Mesendoderm (in vitro differentiated cells): ENCODE results near the gene KRTAP10-6.

ENCODE experiments used
- DNase-seq: peaks from one replicate; pipeline ENCODE4 v3.0.0; 2013
- H2AK5ac ChIP-seq: 2 replicates; pipeline ENCODE4 v1.6.1; 2013; ENCODE audit warnings: low read length, inconsistent platforms
- H2BK120ac ChIP-seq: 2 replicates; pipeline ENCODE4 v1.6.1; 2013; ENCODE audit warnings: low read depth, mild to moderate bottlenecking, low read length, moderate library complexity, mixed read lengths
- H2BK15ac ChIP-seq: replicated peaks from 2 replicates; pipeline ENCODE4 v1.6.1; 2013; ENCODE audit warnings: low read depth, mild to moderate bottlenecking, moderate library complexity
- H2BK5ac ChIP-seq: 2 replicates; pipeline ENCODE4 v1.6.1; 2013; ENCODE audit warnings: low read length, inconsistent platforms
- H3K18ac ChIP-seq: 2 replicates; pipeline ENCODE4 v1.6.1; 2013; ENCODE audit warnings: mild to moderate bottlenecking, low read length, mixed read lengths
- H3K23ac ChIP-seq: one replicate; pipeline ENCODE4 v1.6.1; 2013; ENCODE audit warnings: low read length
- H3K27ac ChIP-seq: 2 replicates; pipeline ENCODE4 v1.5.1; 2013; ENCODE audit warnings: low read depth, mild to moderate bottlenecking, inconsistent platforms, low read length, moderate library complexity
- H3K27me3 ChIP-seq: 2 replicates; pipeline ENCODE4 v1.6.1; 2013; ENCODE audit warnings: low read length, control low read depth, mild to moderate bottlenecking, inconsistent platforms; ENCODE audit not compliant: insufficient read depth, poor library complexity
- H3K36me3 ChIP-seq: 2 replicates; pipeline ENCODE4 v1.6.1; 2013; ENCODE audit warnings: low read length, inconsistent platforms; ENCODE audit not compliant: control insufficient read depth, insufficient read depth
- H3K4ac ChIP-seq: one replicate; pipeline ENCODE4 v1.6.1; 2013; ENCODE audit warnings: low read depth, mild to moderate bottlenecking, low read length, moderate library complexity
- H3K4me1 ChIP-seq: 2 replicates; pipeline ENCODE4 v1.6.1; 2013; ENCODE audit warnings: low read depth, low read length, inconsistent platforms; ENCODE audit not compliant: control insufficient read depth
- H3K4me2 ChIP-seq: 2 replicates; pipeline ENCODE4 v1.6.1; 2013; ENCODE audit warnings: low read length
- H3K4me3 ChIP-seq: 2 replicates; pipeline ENCODE4 v1.5.1; 2013; ENCODE audit warnings: mild to moderate bottlenecking, low read length
- H3K56ac ChIP-seq: one replicate; pipeline ENCODE4 v1.6.1; 2013; ENCODE audit warnings: low read length
- H3K79me1 ChIP-seq: 2 replicates; pipeline ENCODE4 v1.6.1; 2013; ENCODE audit warnings: low read length, inconsistent platforms
- H3K79me2 ChIP-seq: 2 replicates; pipeline ENCODE4 v1.6.1; 2013; ENCODE audit warnings: mild to moderate bottlenecking, low read length; ENCODE audit not compliant: control insufficient read depth, insufficient read depth
- H3K9ac ChIP-seq: 2 replicates; pipeline ENCODE4 v1.6.1; 2013; ENCODE audit warnings: low read length, inconsistent platforms
- H4K5ac ChIP-seq: one replicate; pipeline ENCODE4 v1.6.1; 2013; ENCODE audit warnings: low read length
- H4K8ac ChIP-seq: one replicate; pipeline ENCODE4 v1.6.1; 2013; ENCODE audit warnings: low read depth, mild to moderate bottlenecking, control low read depth, low read length, moderate library complexity
- WGBS: extraction: QIAGEN DNeasy Blood & Tissue Kit; methylation state at CpG from one replicate; pipeline ENCODE4 v1.1.7; 2013; ENCODE audit warnings: low lambda C conversion rate, missing lambda C conversion rate; ENCODE audit not compliant: insufficient coverage; ENCODE audit errors: extremely low coverage; 5-methylcytosine and 5-hydroxymethylcytosine counted together

KRTAP10-6 gene

GRCh38 chr21:44571844-44572782 lies 20.2 kb downstream of the KRTAP10-6 start:
- H3K18ac ChIP-seq = no peak overlapping the region
- H2AK5ac ChIP-seq = no peak overlapping the region
- H3K27me3 ChIP-seq = no peaks in the 10 kb centered on the region
- H4K8ac ChIP-seq = no peak overlapping the region
- no peak overlapping the region for H2BK120ac ChIP-seq
- no peak overlapping the region for H2BK15ac ChIP-seq
- H3K27ac ChIP-seq = no peak overlapping the region
- no peak overlapping the region for H3K4me3 ChIP-seq
- no peak overlapping the region for H2BK5ac ChIP-seq
- no peaks in the 10 kb centered on the region for H3K79me1 ChIP-seq
- no peak overlapping the region for H3K4ac ChIP-seq
- H3K23ac ChIP-seq = no peak overlapping the region
- no peak overlapping the region for H3K56ac ChIP-seq
- H4K5ac ChIP-seq = no peak overlapping the region
- no peak for DNase-seq
- H3K79me2 ChIP-seq = no peaks in the 10 kb centered on the region
- no peak overlapping the region for H3K9ac ChIP-seq
- H3K4me1 ChIP-seq = no peaks in the 10 kb centered on the region
- WGBS = no CpG with 5 or more reads among the region's 40 CpGs
- no peak overlapping the region for H3K4me2 ChIP-seq
- H3K36me3 ChIP-seq = no peaks in the 10 kb centered on the region

GRCh38 chr21:44571296-44571695 lies 21.0 kb downstream of the KRTAP10-6 start:
- no peak overlapping the region for H2BK120ac ChIP-seq
- H3K56ac ChIP-seq = no peak overlapping the region
- no peak overlapping the region for H3K4me2 ChIP-seq
- no peak overlapping the region for H2BK5ac ChIP-seq
- H3K27ac ChIP-seq = no peak overlapping the region
- H3K4me1 ChIP-seq = no peaks in the 10 kb centered on the region
- H3K23ac ChIP-seq = no peak overlapping the region
- H3K4me3 ChIP-seq = no peak overlapping the region
- H2BK15ac ChIP-seq = no peak overlapping the region
- no CpG with 5 or more reads among the region's 4 CpGs for WGBS
- no peak overlapping the region for H2AK5ac ChIP-seq
- H3K18ac ChIP-seq = no peak overlapping the region
- no peak overlapping the region for H4K8ac ChIP-seq
- no peaks in the 10 kb centered on the region for H3K79me2 ChIP-seq
- DNase-seq = no peak
- no peaks in the 10 kb centered on the region for H3K36me3 ChIP-seq
- no peak overlapping the region for H3K4ac ChIP-seq
- H3K9ac ChIP-seq = no peak overlapping the region
- H3K79me1 ChIP-seq = no peaks in the 10 kb centered on the region
- H3K27me3 ChIP-seq = no peaks in the 10 kb centered on the region
- H4K5ac ChIP-seq = no peak overlapping the region

GRCh38 chr21:44569861-44570517 lies 22.3 kb downstream of the KRTAP10-6 start:
- Histone ChIP-seq H3K18ac (no peak overlapping the region), H3K27me3 (no peaks in the 10 kb centered on the region), H2AK5ac (no peak overlapping the region), H3K56ac (no peak overlapping the region), H2BK120ac (no peak overlapping the region), H3K4me3 (no peak overlapping the region), H3K36me3 (no peaks in the 10 kb centered on the region), H3K4ac (no peak overlapping the region), H3K79me1 (no peaks in the 10 kb centered on the region), H2BK15ac (no peak overlapping the region), H3K27ac (no peak overlapping the region), H3K4me1 (no peaks in the 10 kb centered on the region), H3K9ac (no peak overlapping the region), H2BK5ac (no peak overlapping the region), H3K23ac (no peak overlapping the region), H3K79me2 (no peaks in the 10 kb centered on the region), H4K8ac (no peak overlapping the region), H4K5ac (no peak overlapping the region), H3K4me2 (no peak overlapping the region)
- WGBS = no CpG with 5 or more reads among the region's 12 CpGs
- DNase-seq = no peak

- Histone ChIP-seq H3K4ac (no peak overlapping the region), H3K4me3 (no peak overlapping the region), H2BK15ac (no peak overlapping the region), H2BK120ac (no peak overlapping the region), H3K4me2 (no peak overlapping the region), H3K56ac (no peak overlapping the region), H4K8ac (no peak overlapping the region), H3K79me2 (no peaks in the 10 kb centered on the region), H3K23ac (no peak overlapping the region), H4K5ac (no peak overlapping the region), H3K27ac (no peak overlapping the region), H3K79me1 (no peaks in the 10 kb centered on the region), H3K27me3 (no peaks in the 10 kb centered on the region), H3K18ac (no peak overlapping the region), H3K9ac (no peak overlapping the region), H2BK5ac (no peak overlapping the region), H3K36me3 (no peaks in the 10 kb centered on the region), H3K4me1 (no peaks in the 10 kb centered on the region), H2AK5ac (no peak overlapping the region)
- DNase-seq = no peak
- no CpG with 5 or more reads among the region's 27 CpGs for WGBS
These were observed 23.4 kb downstream of the KRTAP10-6 start for GRCh38 chr21:44568667-44569556.

GRCh38 chr21:44568261-44568660 lies 24.0 kb downstream of the KRTAP10-6 start:
- no peak overlapping the region for H3K4me3 ChIP-seq
- H3K79me1 ChIP-seq = no peaks in the 10 kb centered on the region
- no peak overlapping the region for H3K56ac ChIP-seq
- no peak overlapping the region for H3K4ac ChIP-seq
- H4K8ac ChIP-seq = no peak overlapping the region
- H3K18ac ChIP-seq = no peak overlapping the region
- no peak overlapping the region for H2BK5ac ChIP-seq
- no peaks in the 10 kb centered on the region for H3K4me1 ChIP-seq
- no peak overlapping the region for H3K27ac ChIP-seq
- H2BK15ac ChIP-seq = no peak overlapping the region
- DNase-seq = no peak
- H2AK5ac ChIP-seq = no peak overlapping the region
- H3K36me3 ChIP-seq = no peaks in the 10 kb centered on the region
- no peaks in the 10 kb centered on the region for H3K27me3 ChIP-seq
- H3K9ac ChIP-seq = no peak overlapping the region
- no peak overlapping the region for H3K23ac ChIP-seq
- H4K5ac ChIP-seq = no peak overlapping the region
- H3K79me2 ChIP-seq = no peaks in the 10 kb centered on the region
- no peak overlapping the region for H3K4me2 ChIP-seq
- WGBS = no CpG with 5 or more reads among the region's 12 CpGs
- H2BK120ac ChIP-seq = no peak overlapping the region
